ENCODE measurements around the gene ASF1A. TPM values are rescaled to one million over a fixed set of nuclear protein-coding genes. Genes with fewer than 3 reads are reported as not detected.

Gene ASF1A
- total and polyA plus RNA-seq, 9 of the 15 experiments (the other 6 are each of a cell fraction or from before 2014, with no cell fraction given), result 31.5 to 45.3 (median 34.8) TPM

- TF ChIP-seq CREB3L1 (IDR thresholded peaks at IDR 0.05; ENCODE audit: borderline replicate concordance, low read depth) (peak; percentile 66; the same call in 1 of the 2 replicates), ZNF197 (CRISPR knock-in tag; IDR thresholded peaks at IDR 0.05; ENCODE audit: low read depth) (peak; percentile 31; the same call in 1 of the 2 replicates), NCOA4 (IDR thresholded peaks at IDR 0.05; ENCODE audit: partially characterized antibody) (no peak), ATF2 (CRISPR knock-in tag; IDR thresholded peaks at IDR 0.05) (no peak), ZNF644 (tag; IDR thresholded peaks at IDR 0.05; ENCODE audit: low read depth) (0 out of 2 replicates have a peak, but pooled peaks have one; percentile 20), SNAPC5 (CRISPR knock-in tag; IDR thresholded peaks at IDR 0.05) (no peak), KDM2B (CRISPR knock-in tag; IDR thresholded peaks at IDR 0.05) (no peak; the same call in 1 of the 2 replicates), ZKSCAN3 (CRISPR knock-in tag; IDR thresholded peaks at IDR 0.05) (no peak), ETV6 (IDR thresholded peaks at IDR 0.05; ENCODE audit: borderline replicate concordance in 1 of 2, low read depth in 2 of 2, low read length in 1 of 2) (no peak), ETV6 (CRISPR knock-in tag; IDR thresholded peaks at IDR 0.05; ENCODE audit: borderline replicate concordance) (no peak), AFF4 (CRISPR knock-in tag; IDR thresholded peaks at IDR 0.05) (no peak), CTCFL (IDR thresholded peaks at IDR 0.05; ENCODE audit: borderline replicate concordance, insufficient read depth, low read depth, low read length, poor library complexity, severe bottlenecking) (no peak), HES1 (IDR thresholded peaks at IDR 0.05; ENCODE audit: low read depth) (no peak), SAP30 (IDR thresholded peaks at IDR 0.05; ENCODE audit: borderline replicate concordance, insufficient read depth, low read depth, low read length, poor library complexity, severe bottlenecking) (peak; percentile 78), NELFE (IDR thresholded peaks at IDR 0.05; ENCODE audit: insufficient read depth, insufficient read length) (no peak)
Observed at GRCh38 chr6:118934461-118935330, 40.7 kb downstream of the ASF1A start, which contains the start of gene MCM9 (continued).
